Peyer's patch (tissue), 4 donors: ENCODE data around the gene SPANXB1. TPM values are rescaled to one million over a fixed set of nuclear protein-coding genes. Genes with fewer than 3 reads are reported as not detected.
"Not testable (repeated sequence)": the region's sequence is repeated elsewhere in the genome, so short reads cannot be mapped to it uniquely, and the experiment has no call there.

Source experiments
- DNase-seq, 3 donors: peaks; one replicate each; pipeline ENCODE4 v3.0.0-alpha.2; 2017 to 2019
- H3K27ac ChIP-seq, 4 donors: fragments of 200-600 bp; sonication (generic); one replicate each; pipeline ENCODE4 v1.5.1; 2016 to 2019
- H3K27me3 ChIP-seq, 2 donors: fragments of 200-600 bp; sonication (generic); one replicate each; pipeline ENCODE4 v1.5.1; 2019
- H3K36me3 ChIP-seq, 3 donors: fragments of 200-600 bp; sonication (generic); one replicate each; pipeline ENCODE4 v1.5.1; 2016 to 2019
- H3K4me1 ChIP-seq, 4 donors: fragments of 200-600 bp; sonication (generic); one replicate each; pipeline ENCODE4 v1.5.1; 2016 to 2019
- H3K4me3 ChIP-seq, 4 donors: fragments of 200-600 bp; sonication (generic); 1 replicate in 3 of 4; 2 replicates in 1 of 4; pipeline ENCODE4 v1.5.1; 2016 to 2019; ENCODE audit warnings: mild to moderate bottlenecking in 1 of 4
- H3K9me3 ChIP-seq, 4 donors: fragments of 200-600 bp; sonication (generic); one replicate each; pipeline ENCODE4 v1.5.1; 2016 to 2019; ENCODE audit warnings: mild to moderate bottlenecking in 1 of 4
- CTCF ChIP-seq, 6 experiments: fragments of 450-650 bp in 4 of 6; fragments of 200-600 bp in 2 of 6; sonication (generic) in 1 of 6; IDR thresholded peaks; one replicate each; pipeline ENCODE4 v1.5.1; 2017 to 2019; ENCODE audit warnings: antibody characterized with exemption in 6 of 6, mild to moderate bottlenecking in 3 of 6, moderate library complexity in 1 of 6
- POLR2A ChIP-seq, 2 donors: fragments of 450-650 bp; IDR thresholded peaks; one replicate each; pipeline ENCODE4 v1.5.1; 2017; ENCODE audit warnings: antibody characterized with exemption in 2 of 2, mild to moderate bottlenecking in 2 of 2, moderate library complexity in 2 of 2
- total RNA-seq, 4 donors: library from RNA; depleted of rRNA; stranded (reverse); fragments of >200 nt; gene quantifications; one replicate each; pipeline ENCODE4 v1.1.0, GENCODE V29; 2016

The SPANXB1 gene, protein sequence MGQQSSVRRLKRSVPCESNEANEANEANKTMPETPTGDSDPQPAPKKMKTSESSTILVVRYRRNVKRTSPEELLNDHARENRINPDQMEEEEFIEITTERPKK
- not detected for total RNA-seq

DNA sequence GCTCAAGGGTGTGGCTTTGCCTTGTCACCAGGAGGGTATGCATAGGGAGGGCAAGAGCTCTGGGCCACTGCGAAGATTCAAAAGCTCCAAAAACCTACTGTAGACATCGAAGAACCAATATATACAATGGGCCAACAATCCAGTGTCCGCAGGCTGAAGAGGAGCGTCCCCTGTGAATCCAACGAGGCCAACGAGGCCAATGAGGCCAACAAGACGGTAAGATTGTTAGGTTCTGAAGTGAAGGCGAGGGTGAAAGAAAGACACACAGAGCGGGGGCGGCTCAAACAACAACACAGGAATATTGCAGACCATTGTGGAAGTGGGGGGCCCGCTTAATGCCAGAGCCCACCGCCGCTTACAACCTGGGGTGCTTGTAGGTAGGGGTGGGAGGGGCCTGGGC lies at the start of gene SPANXB1:
Gene SPANXB1, plus strand, starts transcription at position 27 of the 400 bp plus-strand sequence. Its CDS starts 100 bp downstream, at position 127.
- peak in 1 of 3 donors; percentile 42 for DNase-seq
- not testable (repeated sequence) for H3K27me3 ChIP-seq, H3K36me3 ChIP-seq, H3K9me3 ChIP-seq, H3K27ac ChIP-seq, H3K4me3 ChIP-seq, H3K4me1 ChIP-seq

GRCh38 chrX:140967036-140967435 lies 35.4 kb upstream of the SPANXB1 start:
- DNase-seq, result no peak
- TF ChIP-seq POLR2A (IDR thresholded peaks at IDR 0.05), result no peak
- no peak for TF ChIP-seq CTCF (IDR thresholded peaks at IDR 0.05)
- Histone ChIP-seq H3K36me3 (no peaks in the 10 kb centered on the region), H3K4me3 (no peak overlapping the region), H3K4me1 (no peaks in the 10 kb centered on the region), H3K27me3 (no peaks in the 10 kb centered on the region), H3K9me3 (no peaks in the 10 kb centered on the region), H3K27ac (no peak overlapping the region)

DNA sequence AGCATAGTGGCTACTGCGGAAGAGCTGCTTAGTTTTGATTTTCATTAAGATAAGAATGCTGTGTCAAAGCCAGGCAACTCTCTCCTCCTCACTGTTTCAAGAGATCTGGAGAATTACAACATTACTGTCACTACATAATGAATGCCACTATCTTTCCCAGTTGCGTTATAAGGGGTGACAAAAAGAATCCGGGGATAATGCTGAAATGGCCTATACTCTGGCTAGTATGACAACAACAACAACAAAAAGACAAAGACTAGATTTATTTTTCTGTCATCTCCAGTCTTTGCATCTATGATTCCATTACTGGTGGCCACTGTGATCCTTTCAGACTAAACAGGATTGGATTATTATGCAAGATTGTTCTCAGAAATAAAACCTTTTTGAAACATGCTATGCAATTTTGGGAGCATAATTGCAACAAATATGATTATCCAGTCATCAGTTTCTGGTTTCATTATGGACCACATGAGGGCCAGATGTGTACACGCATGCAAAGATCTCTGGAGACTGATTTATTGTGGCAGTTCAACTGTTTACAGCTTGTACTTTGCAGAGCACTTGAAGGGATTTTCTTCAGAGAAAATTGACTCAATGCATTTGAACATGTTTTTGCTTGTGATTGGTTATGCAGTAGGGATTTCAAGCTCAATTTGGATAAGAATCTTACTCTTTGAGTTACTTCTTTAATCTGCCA lies 31.1 kb upstream of the SPANXB1 start:
- H3K4me1 ChIP-seq, result no peaks in the 10 kb centered on the region
- no peak overlapping the region for H3K4me3 ChIP-seq
- TF ChIP-seq POLR2A (IDR thresholded peaks at IDR 0.05) (no peak), CTCF (IDR thresholded peaks at IDR 0.05) (no peak)
- no peaks in the 10 kb centered on the region for H3K36me3 ChIP-seq
- H3K27me3 ChIP-seq, result no peaks in the 10 kb centered on the region
- DNase-seq, result no peak
- H3K27ac ChIP-seq, result no peak overlapping the region
- H3K9me3 ChIP-seq, result no peaks in the 10 kb centered on the region

GRCh38 chrX:140975472-140975871 lies 26.9 kb upstream of the SPANXB1 start:
- H3K27me3 ChIP-seq, result no peaks in the 10 kb centered on the region
- no peak for TF ChIP-seq CTCF (IDR thresholded peaks at IDR 0.05)
- no peak for TF ChIP-seq POLR2A (IDR thresholded peaks at IDR 0.05)
- DNase-seq, result no peak
- H3K27ac ChIP-seq, result no peak overlapping the region
- H3K4me3 ChIP-seq, result no peak overlapping the region
- H3K9me3 ChIP-seq, result no peaks in the 10 kb centered on the region
- H3K36me3 ChIP-seq, result no peaks in the 10 kb centered on the region
- H3K4me1 ChIP-seq, result no peaks in the 10 kb centered on the region

- H3K4me3 ChIP-seq, result no peak overlapping the region
- H3K27ac ChIP-seq, result no peak overlapping the region
- TF ChIP-seq CTCF (IDR thresholded peaks at IDR 0.05) (no peak), POLR2A (IDR thresholded peaks at IDR 0.05) (no peak)
- no peaks in the 10 kb centered on the region for H3K4me1 ChIP-seq
- no peaks in the 10 kb centered on the region for H3K36me3 ChIP-seq
- no peaks in the 10 kb centered on the region for H3K9me3 ChIP-seq
- no peaks in the 10 kb centered on the region for H3K27me3 ChIP-seq
- DNase-seq, result no peak
These were observed 22.1 kb upstream of the SPANXB1 start for GRCh38 chrX:140980271-140980670.

DNA sequence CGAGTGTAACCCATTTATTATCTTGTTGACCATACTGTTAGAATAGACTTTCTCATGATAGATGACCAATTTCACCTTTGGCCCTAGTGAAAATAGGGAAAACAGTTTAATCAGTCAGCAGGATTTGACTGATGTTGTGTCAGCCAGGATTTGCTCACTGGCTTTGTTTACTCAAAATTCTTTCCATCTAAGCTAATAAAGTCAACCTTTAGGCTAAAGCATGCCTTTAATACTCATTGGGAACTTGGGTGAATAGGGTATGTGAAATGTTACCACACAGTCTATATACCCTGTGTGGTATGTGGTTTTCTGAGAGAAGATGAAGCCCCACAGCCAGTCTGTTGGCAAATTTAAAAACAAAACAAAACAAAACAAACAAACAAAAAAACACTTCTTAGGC lies 18.7 kb upstream of the SPANXB1 start:
- Histone ChIP-seq H3K4me3 (no peak overlapping the region), H3K27me3 (no peaks in the 10 kb centered on the region), H3K36me3 (no peaks in the 10 kb centered on the region), H3K27ac (no peak overlapping the region), H3K9me3 (no peaks in the 10 kb centered on the region), H3K4me1 (no peaks in the 10 kb centered on the region)
- no peak for DNase-seq
- no peak for TF ChIP-seq CTCF (IDR thresholded peaks at IDR 0.05)
- no peak for TF ChIP-seq POLR2A (IDR thresholded peaks at IDR 0.05)

- H3K4me3 ChIP-seq, H3K4me1 ChIP-seq, H3K36me3 ChIP-seq, H3K27me3 ChIP-seq, DNase-seq, H3K9me3 ChIP-seq, H3K27ac ChIP-seq: not testable (repeated sequence)
These were observed 2.8 kb downstream of the SPANXB1 start for GRCh38 chrX:141005243-141005642.

DNA sequence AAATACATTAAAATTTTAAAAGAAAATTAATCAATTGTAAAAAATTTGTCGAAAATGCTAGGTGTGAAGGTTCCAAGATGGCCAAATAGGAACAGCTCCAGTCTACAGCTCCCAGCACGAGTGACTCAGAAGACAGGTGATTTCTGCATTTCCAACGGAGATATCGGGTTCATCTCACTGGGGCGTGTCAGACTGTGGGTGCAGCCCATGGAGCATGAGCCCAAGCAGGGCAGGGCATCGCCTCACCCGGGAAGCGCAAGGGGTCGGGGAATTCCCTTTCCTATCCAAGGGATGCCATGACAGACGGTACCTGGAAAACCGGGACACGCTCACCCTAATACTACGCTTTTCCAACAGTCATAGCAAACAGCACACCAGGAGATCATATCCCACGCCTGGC lies 41.9 kb downstream of the SPANXB1 start:
- not testable (repeated sequence) for H3K36me3 ChIP-seq, DNase-seq, H3K27ac ChIP-seq, H3K4me3 ChIP-seq, H3K27me3 ChIP-seq, H3K9me3 ChIP-seq, H3K4me1 ChIP-seq

GRCh38 chrX:141049878-141050277 lies 47.5 kb downstream of the SPANXB1 start:
- H3K36me3 ChIP-seq, H3K4me3 ChIP-seq, H3K27me3 ChIP-seq, DNase-seq, H3K27ac ChIP-seq, H3K9me3 ChIP-seq, H3K4me1 ChIP-seq: not testable (repeated sequence)

DNA sequence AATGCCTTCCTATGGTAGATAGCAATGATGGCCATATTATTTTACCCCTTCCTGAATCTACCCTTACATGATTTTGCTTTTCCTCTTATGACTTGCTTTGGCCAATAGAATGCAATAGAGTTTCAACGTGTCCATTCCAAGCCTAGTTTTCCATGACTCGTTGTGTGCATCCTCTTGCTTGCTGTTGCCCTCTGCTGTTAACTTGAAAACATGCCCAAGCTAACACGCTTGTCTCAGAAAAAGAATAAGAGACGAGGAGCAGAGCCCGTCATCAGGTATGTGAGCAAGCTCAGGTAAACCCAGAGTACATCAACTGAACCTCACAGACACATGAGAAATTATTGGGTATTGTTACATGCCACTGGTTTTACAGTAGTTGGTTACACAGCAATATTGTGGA lies 49.7 kb downstream of the SPANXB1 start:
- H3K36me3 ChIP-seq, H3K4me1 ChIP-seq, H3K9me3 ChIP-seq, H3K27me3 ChIP-seq, H3K4me3 ChIP-seq, DNase-seq, H3K27ac ChIP-seq: not testable (repeated sequence)
